GM12872 (cell line): Measurements from ENCODE around the gene ACAD10.

Experiments used
- CTCF ChIP-seq: IDR thresholded peaks from 3 replicates; pipeline ENCODE4 v1.5.1; 2011; ENCODE audit warnings: low read depth, mild to moderate bottlenecking, low read length, moderate library complexity; ENCODE audit not compliant: insufficient read depth

ACAD10 gene

GRCh38 chr12:111757361-111758119 lies 71.7 kb downstream of the ACAD10 start:
- no peak for TF ChIP-seq CTCF

- TF ChIP-seq CTCF = no peak
Observed at GRCh38 chr12:111758120-111758561, 72.3 kb downstream of the ACAD10 start.

GRCh38 chr12:111759271-111759670 lies 73.4 kb downstream of the ACAD10 start:
- TF ChIP-seq CTCF = no peak

- TF ChIP-seq CTCF = no peak
Observed at GRCh38 chr12:111759991-111760390, 74.1 kb downstream of the ACAD10 start.

GRCh38 chr12:111761099-111761498 lies 75.2 kb downstream of the ACAD10 start:
- no peak for TF ChIP-seq CTCF

GRCh38 chr12:111761706-111762105 lies 75.9 kb downstream of the ACAD10 start:
- TF ChIP-seq CTCF = no peak

- TF ChIP-seq CTCF = no peak
Observed at GRCh38 chr12:111764120-111764821, 78.4 kb downstream of the ACAD10 start.
